A549 treated with AZD9567 at 1 μM for 4 hours (cell line): ENCODE data around the gene IRX4. TPM values are rescaled to one million over a fixed set of nuclear protein-coding genes. Genes with fewer than 3 reads are reported as not detected.

ENCODE experiments used
- total RNA-seq: library from RNA; stranded (reverse); fragments of 200-300 nt; extraction: Qiagen RNA extraction; gene quantifications from 5 replicates; pipeline ENCODE4 v1.2.3, GENCODE V29; 2022; ENCODE audit not compliant: insufficient read depth

Gene IRX4
- 0.26 to 0.45 TPM (median 0.39 TPM) in 4 of 5 replicates, not detected in the other for total RNA-seq

GRCh38 chr5:1882337-1883119, at the start of gene IRX4:
TSS of gene IRX4 (minus strand) at chr5:1882925. CDS start at chr5:1882647, 278 bp downstream.

Other genes starting within 250 kb of the IRX4 start
- 90.9 to 116 TPM (median 113 TPM) in 5 replicates for gene MRPL36, start 83.1 kb downstream of the IRX4 start, total RNA-seq
- gene NDUFS6, start 81.5 kb downstream of the IRX4 start, total RNA-seq, result 96.5 to 118 TPM (median 110 TPM) in 5 replicates